Measurements from ENCODE around the gene KLF9. TPM values are rescaled to one million over a fixed set of nuclear protein-coding genes. Genes with fewer than 3 reads are reported as not detected.

KLF9 gene
- total and polyA plus RNA-seq, 2 donors (not counting 1 experiment from before 2014, with no cell fraction given) = 27.0 to 27.6 TPM

DNA sequence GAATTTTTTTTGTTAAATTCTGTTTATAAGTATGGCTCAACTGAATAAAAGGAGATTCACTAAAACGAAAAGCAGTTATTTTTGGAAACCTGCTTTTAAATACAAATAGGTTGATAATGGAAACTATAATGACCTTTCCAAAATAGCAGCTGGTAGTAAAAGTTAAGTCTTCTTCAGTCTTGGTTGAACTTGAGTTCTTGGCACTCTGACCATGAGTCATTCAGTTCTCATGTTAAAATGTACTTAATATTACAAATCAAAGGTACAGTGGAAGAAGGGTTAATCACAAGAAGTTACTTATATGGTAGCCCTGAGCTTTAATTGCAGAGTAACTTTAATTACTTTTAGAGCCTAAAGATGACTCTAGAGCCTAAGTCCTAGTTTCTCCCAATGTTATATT lies 62.1 kb downstream of the KLF9 start:
- no peak for TF ChIP-seq EZH2 (IDR thresholded peaks at IDR 0.05; ENCODE audit: low read length, missing control alignments)
- TF ChIP-seq, protein P1, sequence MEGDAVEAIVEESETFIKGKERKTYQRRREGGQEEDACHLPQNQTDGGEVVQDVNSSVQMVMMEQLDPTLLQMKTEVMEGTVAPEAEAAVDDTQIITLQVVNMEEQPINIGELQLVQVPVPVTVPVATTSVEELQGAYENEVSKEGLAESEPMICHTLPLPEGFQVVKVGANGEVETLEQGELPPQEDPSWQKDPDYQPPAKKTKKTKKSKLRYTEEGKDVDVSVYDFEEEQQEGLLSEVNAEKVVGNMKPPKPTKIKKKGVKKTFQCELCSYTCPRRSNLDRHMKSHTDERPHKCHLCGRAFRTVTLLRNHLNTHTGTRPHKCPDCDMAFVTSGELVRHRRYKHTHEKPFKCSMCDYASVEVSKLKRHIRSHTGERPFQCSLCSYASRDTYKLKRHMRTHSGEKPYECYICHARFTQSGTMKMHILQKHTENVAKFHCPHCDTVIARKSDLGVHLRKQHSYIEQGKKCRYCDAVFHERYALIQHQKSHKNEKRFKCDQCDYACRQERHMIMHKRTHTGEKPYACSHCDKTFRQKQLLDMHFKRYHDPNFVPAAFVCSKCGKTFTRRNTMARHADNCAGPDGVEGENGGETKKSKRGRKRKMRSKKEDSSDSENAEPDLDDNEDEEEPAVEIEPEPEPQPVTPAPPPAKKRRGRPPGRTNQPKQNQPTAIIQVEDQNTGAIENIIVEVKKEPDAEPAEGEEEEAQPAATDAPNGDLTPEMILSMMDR (conservative IDR thresholded peaks at IDR 0.05 in 1 of 2, IDR thresholded peaks at IDR 0.05 in 1 of 2; ENCODE audit: low read depth in 1 of 2, low read length in 2 of 2) = no peak
- H3K79me2 ChIP-seq (ENCODE audit: control insufficient read depth, insufficient read depth, low read length) = no peaks in the 10 kb centered on the region
- H3K9ac ChIP-seq (ENCODE audit: insufficient read depth, low read length) = no peak overlapping the region
- no peak overlapping the region for H2AFZ ChIP-seq (ENCODE audit: low read length)
- H3K4me2 ChIP-seq (ENCODE audit: extremely low read depth, insufficient read depth, low read length) = no peak overlapping the region
- no peaks in the 10 kb centered on the region for H4K20me1 ChIP-seq (ENCODE audit: control insufficient read depth, extremely low read depth, insufficient read depth, low read length)
- peak; percentile 68 to 82 for DNase-seq (ENCODE audit: low read depth in 2 of 2)
- H3K9me3 ChIP-seq (ENCODE audit: control insufficient read depth, insufficient read depth, low read depth, low read length) = no peaks in the 10 kb centered on the region
- H3K4me1 ChIP-seq (ENCODE audit: control insufficient read depth, extremely low read depth, insufficient read depth, low read length) = no peaks in the 10 kb centered on the region
- peaks cover 2% of the 10 kb centered on the region for H3K36me3 ChIP-seq (ENCODE audit: control insufficient read depth, insufficient read depth, low read length)
- H3K27ac ChIP-seq (ENCODE audit: insufficient read depth, low read length) = no peak overlapping the region
- H3K4me3 ChIP-seq (replicated peaks in 1 of 4; ENCODE audit: control extremely low read depth in 1 of 4, insufficient read depth in 1 of 4, low read depth in 3 of 4, low read length in 4 of 4) = no peak overlapping the region
- H3K27me3 ChIP-seq (ENCODE audit: control insufficient read depth, insufficient read depth, low read length) = no peaks in the 10 kb centered on the region

DNA sequence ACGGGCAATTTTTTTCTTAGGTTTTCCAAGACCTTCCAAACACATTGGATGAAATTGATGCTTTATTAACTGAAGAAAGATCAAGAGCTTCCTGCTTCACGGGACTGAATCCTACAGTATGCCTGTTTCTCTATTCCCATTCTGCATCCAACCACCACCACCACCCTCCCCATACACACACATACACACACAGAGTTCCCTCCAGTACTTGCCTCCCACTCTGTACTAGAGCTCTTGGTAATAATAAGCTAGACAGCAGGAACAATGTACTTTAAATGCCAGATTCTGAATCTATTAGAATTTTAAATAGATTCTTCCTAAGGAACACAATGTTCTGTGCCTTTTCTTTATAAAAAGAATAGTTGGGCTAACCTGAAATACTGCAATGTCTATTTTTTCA lies 67.4 kb downstream of the KLF9 start:
- H2AFZ ChIP-seq (ENCODE audit: low read length) = no peak overlapping the region
- no peaks in the 10 kb centered on the region for H3K27me3 ChIP-seq (ENCODE audit: control insufficient read depth, insufficient read depth, low read length)
- no peaks in the 10 kb centered on the region for H3K4me1 ChIP-seq (ENCODE audit: control insufficient read depth, extremely low read depth, insufficient read depth, low read length)
- no peak overlapping the region for H3K27ac ChIP-seq (ENCODE audit: insufficient read depth, low read length)
- H3K9me3 ChIP-seq (ENCODE audit: control insufficient read depth, insufficient read depth, low read depth, low read length) = no peaks in the 10 kb centered on the region
- no peak overlapping the region for H3K9ac ChIP-seq (ENCODE audit: insufficient read depth, low read length)
- no peak overlapping the region for H3K4me3 ChIP-seq (replicated peaks in 1 of 4; ENCODE audit: control extremely low read depth in 1 of 4, insufficient read depth in 1 of 4, low read depth in 3 of 4, low read length in 4 of 4)
- no peak for DNase-seq (ENCODE audit: low read depth in 2 of 2)
- H3K4me2 ChIP-seq (ENCODE audit: extremely low read depth, insufficient read depth, low read length) = no peak overlapping the region
- no peaks in the 10 kb centered on the region for H4K20me1 ChIP-seq (ENCODE audit: control insufficient read depth, extremely low read depth, insufficient read depth, low read length)
- H3K36me3 ChIP-seq (ENCODE audit: control insufficient read depth, insufficient read depth, low read length) = peaks cover 2% of the 10 kb centered on the region
- TF ChIP-seq, protein P1 (conservative IDR thresholded peaks at IDR 0.05 in 1 of 2, IDR thresholded peaks at IDR 0.05 in 1 of 2; ENCODE audit: low read depth in 1 of 2, low read length in 2 of 2) = no peak
- no peaks in the 10 kb centered on the region for H3K79me2 ChIP-seq (ENCODE audit: control insufficient read depth, insufficient read depth, low read length)

DNA sequence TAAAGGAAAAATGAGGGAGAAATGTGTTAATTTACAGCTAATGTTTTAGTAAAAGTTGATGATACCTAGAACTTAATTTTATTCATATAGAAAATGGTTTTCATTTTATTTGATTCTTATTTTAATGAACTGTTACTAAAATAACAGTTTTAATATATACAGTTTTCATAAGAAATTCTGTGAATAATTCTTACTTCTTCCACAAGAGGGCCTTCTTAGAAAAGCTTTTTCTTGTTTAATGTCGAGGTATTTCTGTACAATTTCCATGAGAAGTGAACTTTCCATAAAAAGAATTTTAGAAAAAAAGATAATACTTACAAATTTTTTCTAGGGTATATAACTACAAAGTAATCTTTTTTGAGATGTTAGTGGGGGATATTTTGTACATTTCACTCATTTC lies 73.9 kb downstream of the KLF9 start:
- H3K27me3 ChIP-seq (ENCODE audit: control insufficient read depth, insufficient read depth, low read length) = no peaks in the 10 kb centered on the region
- no peak overlapping the region for H3K9ac ChIP-seq (ENCODE audit: insufficient read depth, low read length)
- H2AFZ ChIP-seq (ENCODE audit: low read length) = no peak overlapping the region
- no peak overlapping the region for H3K4me3 ChIP-seq (replicated peaks in 1 of 4; ENCODE audit: control extremely low read depth in 1 of 4, insufficient read depth in 1 of 4, low read depth in 3 of 4, low read length in 4 of 4)
- H4K20me1 ChIP-seq (ENCODE audit: control insufficient read depth, extremely low read depth, insufficient read depth, low read length) = no peaks in the 10 kb centered on the region
- TF ChIP-seq, protein P1 (conservative IDR thresholded peaks at IDR 0.05 in 1 of 2, IDR thresholded peaks at IDR 0.05 in 1 of 2; ENCODE audit: low read depth in 1 of 2, low read length in 2 of 2) = peak in 1 of 2 donors; percentile 24
- no peak for TF ChIP-seq EZH2 (IDR thresholded peaks at IDR 0.05; ENCODE audit: low read length, missing control alignments)
- H3K4me1 ChIP-seq (ENCODE audit: control insufficient read depth, extremely low read depth, insufficient read depth, low read length) = no peaks in the 10 kb centered on the region
- H3K9me3 ChIP-seq (ENCODE audit: control insufficient read depth, insufficient read depth, low read depth, low read length) = no peaks in the 10 kb centered on the region
- H3K79me2 ChIP-seq (ENCODE audit: control insufficient read depth, insufficient read depth, low read length) = no peaks in the 10 kb centered on the region
- no peaks in the 10 kb centered on the region for H3K36me3 ChIP-seq (ENCODE audit: control insufficient read depth, insufficient read depth, low read length)
- no peak overlapping the region for H3K4me2 ChIP-seq (ENCODE audit: extremely low read depth, insufficient read depth, low read length)
- no peak overlapping the region for H3K27ac ChIP-seq (ENCODE audit: insufficient read depth, low read length)
- peak; percentile 22 to 70 for DNase-seq (ENCODE audit: low read depth in 2 of 2)

Other genes starting within 250 kb of the KLF9 start
- gene SMC5, start 155.7 kb downstream of the KLF9 start, total RNA-seq = 29.2 and 45.7 TPM in 2 replicates
- 15.5 and 21.6 TPM in 2 replicates for gene SMC5, start 155.7 kb downstream of the KLF9 start, polyA plus RNA-seq

All from fibroblast of lung (primary cell).